HG03354 (cell line): ENCODE results near the gene ASB1.

Experiments
- ATAC-seq: cut with Tn5 transposase; IDR thresholded peaks from one replicate; pipeline ENCODE4 v1.9.1; 2021; ENCODE audit warnings: mild to moderate bottlenecking; ENCODE audit not compliant: unreplicated experiment, poor library complexity, severe bottlenecking

Gene ASB1

DNA sequence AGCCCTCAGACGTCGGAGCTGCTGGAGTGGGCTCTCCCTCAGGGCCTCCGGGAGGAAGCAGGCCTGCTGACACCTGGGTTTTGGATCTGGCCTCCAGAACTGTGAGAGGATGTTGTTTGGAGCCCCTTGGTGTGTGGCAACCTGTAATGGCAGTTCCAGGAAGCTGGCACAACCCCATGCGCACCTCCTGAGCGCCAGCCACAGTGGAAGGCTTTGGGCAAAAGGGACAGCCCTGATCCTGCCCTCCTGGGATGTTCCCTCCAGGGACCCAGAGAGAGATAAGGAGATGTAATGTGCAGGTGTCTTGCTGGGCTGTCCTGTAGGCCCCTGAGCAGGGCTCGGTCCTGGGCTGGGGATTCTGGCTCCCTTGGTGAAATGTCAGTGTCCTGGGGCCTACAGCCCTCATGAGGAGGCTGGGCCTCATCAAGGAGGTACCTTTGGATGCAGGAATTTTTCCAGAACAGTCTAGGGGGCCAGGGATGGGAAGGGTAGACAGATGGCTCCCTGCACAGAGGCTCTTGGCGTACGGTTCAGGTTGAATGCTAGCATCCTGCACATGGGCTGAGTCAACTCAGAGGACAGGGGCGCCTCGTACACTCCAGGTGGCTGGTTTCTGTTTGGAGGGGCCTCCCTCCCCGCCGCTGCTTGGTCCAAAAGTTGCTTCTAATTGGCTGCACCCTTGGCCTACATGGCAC lies 61.1 kb downstream of the ASB1 start:
- ATAC-seq: no peak

DNA sequence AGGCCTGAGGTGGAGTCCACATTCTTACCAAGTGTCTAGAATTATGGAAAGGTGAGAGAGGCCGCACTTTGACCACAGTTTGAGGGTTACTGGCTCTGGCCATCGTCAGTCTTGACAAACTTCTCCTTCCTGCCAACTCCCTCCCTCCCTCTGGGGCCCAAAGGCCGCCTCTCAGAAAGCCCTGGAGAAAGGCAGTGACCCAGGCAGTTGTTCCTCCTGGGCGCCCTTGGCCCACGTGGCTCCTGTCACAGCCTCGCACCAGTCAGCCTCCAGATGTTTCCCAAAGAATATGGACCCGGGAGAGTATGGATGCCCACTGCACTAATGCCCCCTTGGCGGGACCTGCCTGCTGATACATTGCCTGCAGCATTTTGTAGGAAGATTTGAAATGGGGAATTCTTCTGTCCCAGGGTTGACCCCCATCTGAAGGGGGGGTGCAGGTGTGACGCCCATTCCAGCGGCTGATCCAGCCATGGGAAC lies 61.7 kb downstream of the ASB1 start:
- ATAC-seq: no peak

DNA sequence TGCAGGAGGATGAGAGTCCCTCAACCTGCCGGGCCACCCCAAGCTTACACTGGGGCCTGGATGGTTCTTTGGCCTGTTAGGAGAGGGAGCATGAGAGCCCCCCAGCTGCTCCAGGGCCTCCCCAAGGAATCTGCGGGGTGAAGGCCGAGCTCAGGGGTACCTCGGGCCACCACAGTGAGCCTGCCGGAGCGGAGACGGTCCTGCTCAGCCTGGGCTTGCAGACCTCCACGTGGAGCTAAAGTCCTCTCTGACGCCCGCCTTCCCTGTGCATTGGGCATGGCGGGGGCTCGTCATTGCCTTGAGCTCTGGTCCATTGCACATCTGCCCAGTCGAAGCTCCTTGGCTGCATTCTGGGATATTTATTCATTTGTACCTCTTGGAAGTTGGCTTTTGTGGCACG lies 62.7 kb downstream of the ASB1 start:
- ATAC-seq: no peak

DNA sequence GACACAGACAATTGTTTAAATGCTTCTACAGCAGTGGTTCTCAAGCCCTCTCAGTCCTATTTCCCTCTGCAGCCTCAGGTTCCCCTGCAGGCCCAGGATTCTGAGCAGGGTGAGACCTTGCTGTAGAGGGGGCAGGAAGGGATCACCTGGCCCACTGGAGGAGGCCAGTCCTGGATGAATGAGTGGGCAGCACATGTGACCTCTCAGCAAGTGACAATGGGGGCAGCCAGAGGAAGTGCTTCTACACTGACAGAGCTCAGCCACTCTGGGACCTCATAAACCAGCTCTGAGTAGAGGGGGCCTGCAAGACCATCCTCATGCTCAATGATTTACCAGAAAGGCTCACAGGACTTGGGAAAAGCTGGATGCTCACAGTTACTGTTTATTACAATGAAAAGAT lies 63.2 kb downstream of the ASB1 start:
- ATAC-seq: no peak

DNA sequence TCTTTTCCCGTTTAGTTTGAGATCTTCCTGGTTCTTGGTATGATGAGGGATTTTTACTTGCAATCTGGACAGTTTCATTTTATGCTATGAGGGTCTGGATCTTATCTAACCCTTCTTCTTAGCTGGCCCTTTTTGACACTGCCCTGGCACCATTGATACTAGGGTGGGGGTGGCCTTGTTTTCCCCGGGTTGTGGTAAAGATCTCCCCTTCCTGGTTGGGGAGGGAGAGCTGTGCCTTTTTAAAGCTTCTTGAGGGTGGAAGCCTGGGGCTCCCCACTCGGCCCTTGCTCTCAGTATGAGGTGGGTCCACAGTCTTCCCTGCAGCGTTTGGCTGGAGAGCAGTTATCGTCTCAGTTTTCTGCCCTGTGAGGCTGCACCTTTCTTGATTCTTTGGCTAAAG lies 66.1 kb downstream of the ASB1 start:
- ATAC-seq: no peak

DNA sequence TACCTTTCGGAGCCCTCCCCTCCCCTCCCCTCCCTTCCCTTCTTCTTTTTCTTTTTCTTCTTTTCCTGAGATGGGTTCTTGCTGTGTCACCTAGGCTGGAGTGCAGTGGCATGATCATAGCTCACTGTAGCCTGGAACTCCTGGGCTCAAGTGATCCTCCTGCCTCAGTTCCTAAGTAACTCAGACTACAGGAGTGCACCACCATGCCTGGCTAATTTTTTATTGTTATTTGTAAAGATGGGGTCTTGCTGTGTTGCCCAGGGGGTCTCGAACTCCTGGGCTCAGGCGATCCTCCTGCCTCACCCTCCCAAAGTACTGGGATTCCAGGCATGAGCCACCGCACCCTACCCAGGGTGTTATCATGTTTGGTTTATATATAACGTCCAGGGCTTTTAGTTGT lies 66.7 kb downstream of the ASB1 start:
- no peak for ATAC-seq

DNA sequence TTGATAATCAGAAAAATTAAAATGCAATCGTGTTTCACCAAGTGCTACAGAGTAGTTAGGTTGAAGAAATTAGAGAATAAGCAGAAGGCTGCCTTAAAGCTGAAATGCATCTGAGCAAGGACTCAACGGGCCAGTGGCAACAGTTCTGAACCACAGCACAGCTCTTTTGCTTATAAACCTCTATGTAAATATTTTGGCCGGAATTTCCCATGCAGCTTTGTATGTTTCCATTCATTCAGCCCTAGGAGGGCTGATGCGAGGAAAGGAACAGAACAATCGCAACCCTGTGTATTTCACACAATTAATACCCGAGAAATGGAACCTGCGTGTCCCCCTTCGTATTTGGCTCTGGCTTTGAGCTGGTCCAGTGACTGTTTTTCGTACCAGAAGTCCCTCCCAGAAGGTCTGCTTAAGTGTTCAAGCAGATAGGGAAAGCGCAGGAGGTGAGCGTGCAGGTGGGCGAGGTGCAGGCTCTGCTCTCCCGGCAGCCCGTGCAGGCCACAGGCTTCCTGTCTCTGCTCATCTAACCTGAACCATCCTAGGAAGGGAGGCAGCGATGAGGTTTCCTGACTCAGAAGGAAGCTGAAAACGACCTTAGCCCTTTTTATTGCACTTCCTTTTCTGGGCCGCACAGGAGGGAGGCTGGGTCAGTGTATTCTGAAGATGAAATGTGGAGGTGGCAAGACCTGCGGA lies 67.3 kb downstream of the ASB1 start:
- ATAC-seq: no peak

DNA sequence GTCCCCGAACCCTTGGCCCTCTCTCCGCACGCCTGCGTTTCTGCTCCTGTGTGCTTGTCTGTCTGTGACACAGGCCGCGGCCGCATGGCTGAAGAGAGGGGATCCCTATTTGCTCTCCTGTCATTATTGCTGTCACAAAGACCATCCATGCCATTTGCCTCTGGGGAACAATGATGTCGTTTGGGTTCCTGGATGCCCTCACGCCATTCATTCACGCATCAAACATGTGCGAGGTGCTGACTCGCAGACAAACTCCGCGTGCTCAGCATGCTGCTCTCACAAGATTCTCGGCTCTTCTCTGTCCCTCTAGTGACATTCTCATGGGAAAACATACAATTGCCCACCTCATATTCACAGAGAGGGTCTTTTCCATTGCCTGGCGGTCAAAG lies 67.8 kb downstream of the ASB1 start:
- ATAC-seq: no peak

DNA sequence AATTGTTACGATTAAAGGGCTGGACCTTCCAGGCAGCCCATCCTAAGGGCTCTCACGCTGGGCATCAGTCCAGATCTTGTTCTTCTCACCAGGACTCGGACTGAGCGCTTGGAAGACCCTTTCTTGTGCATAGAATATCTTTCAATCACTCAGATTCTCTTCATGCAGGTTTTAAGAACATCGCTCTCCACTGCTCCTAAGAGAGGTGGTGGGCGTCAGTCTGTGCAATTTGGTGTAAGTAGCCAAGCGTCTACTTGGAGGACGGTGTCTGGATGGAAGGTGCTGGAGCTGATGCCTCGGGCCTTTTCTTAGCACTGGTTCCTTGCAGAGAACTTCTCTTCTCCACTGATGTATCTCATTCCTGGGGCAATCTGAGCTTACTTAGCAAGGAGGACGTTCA lies 68.7 kb downstream of the ASB1 start:
- ATAC-seq: no peak

DNA sequence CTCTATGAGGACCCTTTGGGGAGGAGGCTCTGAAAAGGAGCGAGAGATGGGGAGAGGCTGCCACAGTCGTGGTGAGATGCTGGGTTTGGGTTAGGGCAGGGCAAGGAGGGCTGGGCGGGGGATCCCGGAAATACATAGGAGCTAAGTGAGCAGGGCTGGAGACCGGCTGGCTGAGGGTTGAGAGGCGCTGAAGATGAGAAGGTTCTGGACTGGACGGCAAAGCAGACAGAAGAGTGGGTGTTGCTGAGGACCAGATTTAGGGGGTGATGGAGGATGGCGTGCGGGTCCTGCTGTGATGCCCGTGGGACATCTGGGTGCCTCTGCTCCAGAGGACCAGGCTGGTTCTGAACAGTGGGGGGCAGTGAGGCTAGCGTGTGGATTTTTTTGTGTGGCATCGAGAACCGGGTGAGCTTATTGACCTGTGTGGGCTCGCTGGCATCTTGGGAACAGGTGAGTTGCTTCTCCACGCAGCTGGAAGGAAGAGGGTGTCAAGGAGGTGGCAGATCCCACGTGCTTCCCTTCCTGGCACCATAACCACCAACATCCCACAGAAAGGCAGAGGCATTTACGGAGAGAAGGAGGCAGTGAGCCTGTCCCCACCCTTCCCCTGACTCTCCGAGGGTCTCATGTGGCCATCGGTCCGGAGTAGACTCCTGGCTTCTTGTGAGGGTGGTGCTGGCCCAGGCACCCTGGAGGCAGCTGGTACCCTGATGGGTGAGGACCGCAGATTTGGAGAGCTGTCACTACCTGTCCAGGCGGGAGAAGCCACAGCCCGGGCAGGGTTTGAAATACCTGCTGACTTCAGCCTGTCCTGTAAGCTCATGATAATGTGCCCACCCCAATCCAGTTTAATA lies 70.3 kb downstream of the ASB1 start:
- no peak for ATAC-seq

DNA sequence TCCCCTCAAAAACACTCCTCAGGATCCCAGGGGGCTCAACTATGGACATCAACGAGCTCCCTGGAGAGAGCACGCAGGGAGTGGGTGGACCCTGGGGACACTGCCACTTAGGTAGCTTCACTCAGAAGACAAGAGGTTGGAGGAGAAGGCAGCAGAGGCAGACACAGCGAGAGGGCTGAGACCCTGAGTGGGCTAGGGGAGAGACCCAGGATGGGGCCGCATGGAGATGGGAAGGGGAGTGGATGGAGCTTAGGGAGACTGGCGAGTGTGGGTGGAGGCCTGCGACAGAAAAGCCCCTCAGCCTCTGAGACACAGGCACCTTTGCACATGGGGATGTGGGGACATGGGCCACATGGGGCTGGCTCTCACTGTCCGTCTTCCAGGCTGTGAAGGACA lies 70.9 kb downstream of the ASB1 start:
- ATAC-seq: no peak

DNA sequence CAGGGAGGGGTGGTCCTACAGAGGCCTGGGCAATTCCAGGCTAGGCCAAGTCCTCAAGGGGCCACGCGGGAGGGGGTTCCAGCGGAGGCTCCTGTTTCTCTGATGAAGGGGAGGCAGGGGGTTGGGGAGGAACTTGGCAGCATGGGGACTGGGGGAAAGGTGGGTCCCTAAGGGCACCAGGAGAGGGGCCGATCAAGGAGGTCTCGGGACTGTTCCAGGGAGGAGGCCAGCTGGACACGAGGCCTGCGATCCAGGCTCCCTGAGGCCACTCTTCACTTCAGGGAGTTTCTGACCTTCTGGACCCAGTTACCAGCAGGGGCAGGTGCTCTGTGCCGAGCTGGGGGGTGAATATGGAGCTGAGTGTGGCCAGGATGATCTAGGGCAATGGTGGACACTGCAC lies 71.5 kb downstream of the ASB1 start:
- no peak for ATAC-seq

DNA sequence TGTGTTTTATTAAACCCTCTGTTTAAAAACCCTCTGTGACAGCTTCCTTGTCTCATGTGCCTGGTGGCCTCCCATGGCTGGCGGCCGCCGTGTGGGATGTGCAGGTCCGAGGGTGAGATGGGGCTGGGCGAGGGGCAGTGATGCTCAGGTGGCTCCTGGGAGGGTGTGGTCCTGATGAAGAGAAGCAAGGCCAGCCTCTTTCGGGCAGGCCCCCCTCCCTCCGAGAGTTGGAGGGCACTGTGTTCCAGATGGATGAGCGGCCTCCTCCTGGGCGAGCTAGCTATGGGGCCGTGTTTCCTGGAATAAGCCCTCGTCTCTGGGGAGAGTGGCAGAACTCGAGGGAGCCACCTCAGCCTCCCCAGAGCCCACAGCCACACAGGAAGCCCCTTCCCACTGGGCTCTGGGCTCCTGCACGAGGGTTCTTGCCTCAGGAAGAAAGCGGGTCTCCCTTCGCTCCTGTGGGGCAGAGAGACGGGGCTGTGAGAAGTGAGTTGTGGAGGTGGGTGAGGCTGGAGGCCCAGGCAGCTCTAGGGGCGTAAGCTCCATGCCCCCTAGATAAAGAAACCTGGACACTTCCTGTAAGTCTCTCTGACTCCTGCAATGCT lies 72.1 kb downstream of the ASB1 start:
- ATAC-seq: no peak

DNA sequence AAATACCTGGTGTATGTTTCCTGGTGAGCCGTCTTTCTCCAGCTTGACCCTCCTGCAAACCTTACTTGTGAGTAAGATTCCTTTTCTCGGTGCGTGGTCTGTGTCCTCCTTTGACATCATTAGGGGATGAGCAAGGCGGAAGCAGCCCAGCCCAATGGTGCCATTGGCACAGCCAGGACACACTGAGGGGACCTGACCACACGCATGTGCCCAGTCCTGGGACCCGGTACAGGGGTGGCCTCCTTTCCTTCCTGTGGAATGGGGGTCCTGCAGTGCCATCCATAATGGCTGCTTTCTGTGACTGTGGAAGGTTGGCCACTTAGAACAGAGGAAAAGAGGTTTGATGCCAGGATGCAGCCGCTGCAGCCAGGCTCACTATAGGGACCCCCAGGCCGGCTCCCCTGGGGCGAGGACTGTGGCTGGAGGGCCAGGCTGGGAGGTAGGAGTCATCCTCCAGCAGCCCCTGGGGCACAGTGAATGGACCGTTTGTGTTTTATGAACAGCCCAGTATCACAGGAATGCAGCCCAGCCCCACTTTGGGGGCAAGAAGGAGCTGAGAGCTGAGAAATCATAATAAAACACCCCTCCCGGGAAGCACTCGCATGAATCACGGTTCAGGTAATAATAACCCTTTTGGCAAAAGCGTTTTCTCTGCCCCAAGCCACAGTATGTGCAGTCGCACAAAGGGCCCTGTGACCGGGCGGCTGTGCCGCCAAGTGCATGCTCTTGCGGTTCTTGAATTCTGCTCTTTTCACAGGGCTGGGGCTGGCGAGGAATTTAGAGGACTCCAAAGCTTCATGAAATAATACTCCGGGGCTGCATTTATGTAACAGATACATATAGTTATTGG lies 73.2 kb downstream of the ASB1 start:
- no peak for ATAC-seq

DNA sequence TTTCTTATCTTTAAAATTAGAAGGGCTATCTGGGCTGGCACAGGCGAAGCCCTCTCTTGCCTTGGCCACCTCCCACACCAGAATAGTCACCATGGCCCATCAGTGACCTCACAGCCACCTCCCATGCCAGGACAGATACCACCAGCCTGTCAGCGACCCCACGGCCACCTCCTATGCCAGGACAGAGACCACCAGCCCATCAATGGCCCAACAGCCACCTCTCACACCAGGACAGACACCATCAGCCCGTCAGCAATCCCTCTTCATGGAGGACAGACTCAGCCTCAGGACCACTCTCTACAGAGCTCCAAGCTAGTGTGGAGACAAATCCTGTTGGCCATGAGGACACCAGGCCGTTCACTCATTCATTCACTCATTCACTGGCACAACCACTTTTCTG lies 74.6 kb downstream of the ASB1 start:
- ATAC-seq: no peak
